HepG2 (cell line): Measurements from ENCODE around the gene ABCA13. TPM values are rescaled to one million over a fixed set of nuclear protein-coding genes. Genes with fewer than 3 reads are reported as not detected.
A peak's percentile ranks its signal among the peaks of the same experiment; 100 is the strongest.

Source experiments
- FOXP1 ChIP-seq, 2 experiments: fragments of 450-650 bp in 1 of 2; IDR thresholded peaks; 2 replicates each; pipeline ENCODE4 v1.6.1; 2017 to 2018; ENCODE audit warnings: antibody characterized with exemption in 1 of 2
- HOXD1 ChIP-seq: sonication (generic); formaldehyde crosslinking; IDR thresholded peaks from 2 replicates; pipeline ENCODE4 v1.5.0; 2020; ENCODE audit warnings: missing genetic modification reagents
- JDP2 ChIP-seq: sonication (generic); formaldehyde crosslinking; IDR thresholded peaks from 2 replicates; pipeline ENCODE4 v1.8.1; 2022; ENCODE audit warnings: missing genetic modification reagents, borderline replicate concordance
- MAFF ChIP-seq: IDR thresholded peaks from 2 replicates; pipeline ENCODE4 v1.6.1; 2011; ENCODE audit warnings: low read depth, low read length, improper control_type of control experiment
- MBNL3 ChIP-seq: fragments of 250-450 bp; sonication (Bioruptor Pico); conservative IDR thresholded peaks from 2 replicates; pipeline ENCODE4 v1.8.0; 2022; ENCODE audit warnings: mild to moderate bottlenecking, inconsistent platforms
- MLX ChIP-seq: IDR thresholded peaks from 2 replicates; pipeline ENCODE4 v1.6.1; 2016
- MNT ChIP-seq: fragments of 450-650 bp; IDR thresholded peaks from 2 replicates; pipeline ENCODE4 v1.6.1; 2016
- ONECUT2 ChIP-seq: sonication (generic); formaldehyde crosslinking; IDR thresholded peaks from 2 replicates; pipeline ENCODE4 v1.4.0; 2020; ENCODE audit warnings: missing genetic modification reagents
- PATZ1 ChIP-seq: sonication (generic); formaldehyde crosslinking; IDR thresholded peaks from 2 replicates; pipeline ENCODE4 v1.4.0; 2020; ENCODE audit warnings: missing genetic modification reagents
- PRDM10 ChIP-seq: sonication (generic); formaldehyde crosslinking; IDR thresholded peaks from 2 replicates; pipeline ENCODE4 v1.4.0; 2020; ENCODE audit warnings: low read depth, missing genetic modification reagents
- RFXAP ChIP-seq: sonication (generic); formaldehyde crosslinking; IDR thresholded peaks from 2 replicates; pipeline ENCODE4 v1.4.0; 2020; ENCODE audit warnings: missing genetic modification reagents, borderline replicate concordance
- SATB2 ChIP-seq: sonication (generic); formaldehyde crosslinking; IDR thresholded peaks from 2 replicates; pipeline ENCODE4 v1.5.0; 2020; ENCODE audit warnings: missing genetic modification reagents
- SNAPC2 ChIP-seq: sonication (generic); formaldehyde crosslinking; IDR thresholded peaks from 2 replicates; pipeline ENCODE4 v1.8.1; 2022; ENCODE audit warnings: mild to moderate bottlenecking, missing genetic modification reagents
- TAF15 ChIP-seq: fragments of 200-400 bp; formaldehyde crosslinking; IDR thresholded peaks from one replicate; pipeline ENCODE4 v1.6.1; 2018; ENCODE audit warnings: mild to moderate bottlenecking, low read depth, low read length; ENCODE audit not compliant: poor library complexity, severe bottlenecking
- XRCC5 ChIP-seq: fragments of 200-400 bp; formaldehyde crosslinking; optimal IDR thresholded peaks from 2 replicates; pipeline ENCODE3; 2017; ENCODE audit warnings: mild to moderate bottlenecking, low read length
- ZFP1 ChIP-seq: IDR thresholded peaks from 2 replicates; pipeline ENCODE4 v1.6.1; 2016
- ZNF24 ChIP-seq: fragments of 450-650 bp; IDR thresholded peaks from 2 replicates; pipeline ENCODE4 v1.6.1; 2017; ENCODE audit warnings: antibody characterized with exemption, mild to moderate bottlenecking
- ZNF251 ChIP-seq: sonication (generic); formaldehyde crosslinking; IDR thresholded peaks from 2 replicates; pipeline ENCODE4 v1.9.0; 2021; ENCODE audit warnings: mild to moderate bottlenecking, missing genetic modification reagents
- ZNF256 ChIP-seq: sonication (generic); formaldehyde crosslinking; conservative IDR thresholded peaks from 2 replicates; pipeline ENCODE4 v1.4.0; 2020; ENCODE audit warnings: missing genetic modification reagents
- ZNF333 ChIP-seq: sonication (generic); formaldehyde crosslinking; IDR thresholded peaks from 2 replicates; pipeline ENCODE4 v1.4.0; 2020; ENCODE audit warnings: mild to moderate bottlenecking, missing genetic modification reagents, borderline replicate concordance
- ZNF44 ChIP-seq: sonication (generic); formaldehyde crosslinking; IDR thresholded peaks from 2 replicates; pipeline ENCODE4 v1.5.1; 2020; ENCODE audit warnings: mild to moderate bottlenecking, missing genetic modification reagents
- ZNF501 ChIP-seq: sonication (generic); formaldehyde crosslinking; IDR thresholded peaks from 2 replicates; pipeline ENCODE4 v1.5.1; 2020; ENCODE audit warnings: mild to moderate bottlenecking, moderate library complexity, missing genetic modification reagents
- ZNF652 ChIP-seq: IDR thresholded peaks from 2 replicates; pipeline ENCODE4 v1.6.1; 2016; ENCODE audit warnings: low read depth, borderline replicate concordance
- ZNF672 ChIP-seq: sonication (generic); formaldehyde crosslinking; IDR thresholded peaks from 2 replicates; pipeline ENCODE4 v1.8.1; 2022; ENCODE audit warnings: missing genetic modification reagents
- ZNF674 ChIP-seq: sonication (generic); formaldehyde crosslinking; IDR thresholded peaks from 2 replicates; pipeline ENCODE4 v1.5.0; 2020; ENCODE audit warnings: low read depth, mild to moderate bottlenecking, missing genetic modification reagents
- ZNF709 ChIP-seq: sonication (generic); formaldehyde crosslinking; IDR thresholded peaks from 2 replicates; pipeline ENCODE4 v1.5.0; 2020; ENCODE audit warnings: mild to moderate bottlenecking, missing genetic modification reagents
- polyA plus RNA-seq, 8 experiments: library from polyadenylated mRNA; depleted of rRNA in 3 of 8; stranded (reverse) in 7 of 8; unstranded in 1 of 8; fragments of >200 nt; fragmentation: Illumina TruSeq in 4 of 8; extraction: Trizol in 4 of 8; gene quantifications; 2 replicates each; pipeline versions ENCODE4 v1.2.1 to v1.2.3, GENCODE V29; 2011 to 2016; ENCODE audit warnings: low read depth in 4 of 8, missing spikeins in 1 of 8, mixed read lengths in 1 of 8; ENCODE audit not compliant: insufficient read depth in 1 of 8
- total RNA-seq, 5 experiments: library from RNA; depleted of rRNA; stranded (reverse); fragments of >200 nt; fragmentation: Illumina TruSeq; extraction: Trizol; gene quantifications; 2 replicates each; pipeline ENCODE4 v1.2.3, GENCODE V29; 2016; ENCODE audit warnings: low read depth in 1 of 5

The ABCA13 gene
- total and polyA plus RNA-seq, 2 of the 13 experiments (the other 11 are each of a cell fraction or from before 2014, with no cell fraction given) = 0.03 TPM; not detected in 1

- TF ChIP-seq XRCC5 = peak; percentile 50
- no peak for TF ChIP-seq MAFF
- no peak for TF ChIP-seq SNAPC2 (CRISPR knock-in tag)
- TF ChIP-seq ZFP1 (CRISPR knock-in tag) = peak; percentile 68; the same call in 1 of the 2 replicates
- TF ChIP-seq ZNF501 (CRISPR knock-in tag) = no peak; the same call in 1 of the 2 replicates
- no peak for TF ChIP-seq ZNF251 (CRISPR knock-in tag)
- no peak for TF ChIP-seq ZNF672
- TF ChIP-seq HOXD1 (CRISPR knock-in tag) = no peak
- TF ChIP-seq MLX (CRISPR knock-in tag) = no peak; the same call in none of the 2 replicates
- TF ChIP-seq ONECUT2 = no peak
- no peak for TF ChIP-seq ZNF256 (CRISPR knock-in tag)
- TF ChIP-seq ZNF652 (CRISPR knock-in tag) = peak; percentile 16; the same call in 1 of the 2 replicates
- TF ChIP-seq ZNF709 = no peak
- TF ChIP-seq FOXP1 (IDR thresholded peaks at IDR 0.05) = peak; percentile 95
- peak; percentile 97 for TF ChIP-seq FOXP1 (CRISPR knock-in tag; IDR thresholded peaks at IDR 0.05)
- no peak for TF ChIP-seq RFXAP (CRISPR knock-in tag)
- no peak for TF ChIP-seq MNT
- 0 out of 2 replicates have a peak, but pooled peaks have one; percentile 43 for TF ChIP-seq PATZ1 (CRISPR knock-in tag)
- TF ChIP-seq ZNF44 (CRISPR knock-in tag) = no peak
- no peak for TF ChIP-seq ZNF674
- no peak for TF ChIP-seq SATB2 (CRISPR knock-in tag)
- no peak for TF ChIP-seq JDP2 (CRISPR knock-in tag)
- TF ChIP-seq ZNF24 = no peak
- no peak for TF ChIP-seq MBNL3 (CRISPR knock-in tag)
- no peak for TF ChIP-seq ZNF333 (CRISPR knock-in tag)
- peak; percentile 36; the same call in 1 of the 2 replicates for TF ChIP-seq PRDM10 (CRISPR knock-in tag)
- no peak for TF ChIP-seq TAF15
These were observed 26.9 kb upstream of the ABCA13 start (continued) for GRCh38 chr7:48144291-48144768.
